ENCODE results near the gene HSPA12B. TPM values are rescaled to one million over a fixed set of nuclear protein-coding genes. Genes with fewer than 3 reads are reported as not detected.

The HSPA12B gene
- total RNA-seq, 1 experiment from 2014 or later: not detected

GRCh38 chr20:3705491-3705969 is 27.0 kb upstream of the HSPA12B start:
- no TSS peak for BruUV-seq (replicated peaks)
- H3K9me3 Mint-ChIP-seq (ENCODE audit: unreplicated experiment): no peaks in the 10 kb centered on the region
- Histone ChIP-seq H3K27me3 (replicated peaks; ENCODE audit: control insufficient read depth, insufficient read depth, low read length) (no peaks in the 10 kb centered on the region; the same call in 1 of the 2 replicates), H3K9me3 (no peaks in the 10 kb centered on the region), H3K4me1 (no peaks in the 10 kb centered on the region), H3K36me3 (ENCODE audit: control insufficient read depth, insufficient read depth, low read length) (no peaks in the 10 kb centered on the region), H3K4me3 (ENCODE audit: low read depth, low read length) (no peak overlapping the region)
- H3K27me3 Mint-ChIP-seq (ENCODE audit: insufficient read depth, unreplicated experiment): peaks cover 9% of the 10 kb centered on the region
- intact Hi-C loops (cut with micrococcal nuclease; ENCODE audit: unreplicated experiment): no loop called here
- ChIA-PET POLR2A (no interaction called here), CTCF (interaction anchor here (0.6 kb wide), 1 partner anchor 29 kb away, joined by 3 read pairs; no protein-coding TSS in a partner anchor)
- H3K4me1 Mint-ChIP-seq (ENCODE audit: low read depth, unreplicated experiment): no peaks in the 10 kb centered on the region
- H3K27ac Mint-ChIP-seq (ENCODE audit: unreplicated experiment): no peak overlapping the region
- no peaks in the 10 kb centered on the region for H3K36me3 Mint-ChIP-seq (ENCODE audit: insufficient read depth, unreplicated experiment)
- no peak overlapping the region for H3K4me3 Mint-ChIP-seq (ENCODE audit: unreplicated experiment)
- DNase-seq: no peak
- no peak for TF ChIP-seq CTCF (IDR thresholded peaks at IDR 0.05; ENCODE audit: insufficient read depth in 1 of 2, low read depth in 1 of 2, low read length in 1 of 2, severe bottlenecking in 1 of 2, unreplicated experiment in 1 of 2)

GRCh38 chr20:3705970-3706739 is 26.3 kb upstream of the HSPA12B start:
- Histone ChIP-seq H3K4me1 (no peaks in the 10 kb centered on the region), H3K9me3 (no peaks in the 10 kb centered on the region), H3K27me3 (replicated peaks; ENCODE audit: control insufficient read depth, insufficient read depth, low read length) (no peaks in the 10 kb centered on the region; the same call in 1 of the 2 replicates), H3K36me3 (ENCODE audit: control insufficient read depth, insufficient read depth, low read length) (no peaks in the 10 kb centered on the region), H3K4me3 (ENCODE audit: low read depth, low read length) (no peak overlapping the region)
- no peak for TF ChIP-seq CTCF (IDR thresholded peaks at IDR 0.05; ENCODE audit: insufficient read depth in 1 of 2, low read depth in 1 of 2, low read length in 1 of 2, severe bottlenecking in 1 of 2, unreplicated experiment in 1 of 2)
- no peak overlapping the region for H3K27ac Mint-ChIP-seq (ENCODE audit: unreplicated experiment)
- BruUV-seq (replicated peaks): no TSS peak
- no peaks in the 10 kb centered on the region for H3K9me3 Mint-ChIP-seq (ENCODE audit: unreplicated experiment)
- H3K4me3 Mint-ChIP-seq (ENCODE audit: unreplicated experiment): no peak overlapping the region
- intact Hi-C loops (cut with micrococcal nuclease; ENCODE audit: unreplicated experiment): no loop called here
- DNase-seq: no peak
- no peaks in the 10 kb centered on the region for H3K4me1 Mint-ChIP-seq (ENCODE audit: low read depth, unreplicated experiment)
- ChIA-PET POLR2A (no interaction called here), CTCF (interaction anchor here (0.6 kb wide), 1 partner anchor 29 kb away, joined by 3 read pairs; no protein-coding TSS in a partner anchor)
- H3K36me3 Mint-ChIP-seq (ENCODE audit: insufficient read depth, unreplicated experiment): no peaks in the 10 kb centered on the region
- H3K27me3 Mint-ChIP-seq (ENCODE audit: insufficient read depth, unreplicated experiment): peaks cover 9% of the 10 kb centered on the region

GRCh38 chr20:3706774-3707507 is 25.5 kb upstream of the HSPA12B start:
- Mint-ChIP-seq H3K27ac (ENCODE audit: unreplicated experiment) (no peak overlapping the region), H3K4me1 (ENCODE audit: low read depth, unreplicated experiment) (no peaks in the 10 kb centered on the region), H3K36me3 (ENCODE audit: insufficient read depth, unreplicated experiment) (no peaks in the 10 kb centered on the region), H3K4me3 (ENCODE audit: unreplicated experiment) (no peak overlapping the region), H3K9me3 (ENCODE audit: unreplicated experiment) (no peaks in the 10 kb centered on the region), H3K27me3 (ENCODE audit: insufficient read depth, unreplicated experiment) (peaks cover 9% of the 10 kb centered on the region)
- TF ChIP-seq CTCF (IDR thresholded peaks at IDR 0.05; ENCODE audit: insufficient read depth in 1 of 2, low read depth in 1 of 2, low read length in 1 of 2, severe bottlenecking in 1 of 2, unreplicated experiment in 1 of 2): no peak
- no TSS peak for BruUV-seq (replicated peaks)
- intact Hi-C loops (cut with micrococcal nuclease; ENCODE audit: unreplicated experiment): no loop called here
- Histone ChIP-seq H3K36me3 (ENCODE audit: control insufficient read depth, insufficient read depth, low read length) (no peaks in the 10 kb centered on the region), H3K4me3 (ENCODE audit: low read depth, low read length) (no peak overlapping the region), H3K9me3 (no peaks in the 10 kb centered on the region), H3K4me1 (no peaks in the 10 kb centered on the region), H3K27me3 (replicated peaks; ENCODE audit: control insufficient read depth, insufficient read depth, low read length) (no peaks in the 10 kb centered on the region)
- DNase-seq: no peak
- ChIA-PET POLR2A (no interaction called here), CTCF (interaction anchor here (1.1 kb wide), 1 partner anchor 9 kb away, joined by 4 read pairs; no protein-coding TSS in a partner anchor)

All from Caco-2 (cell line).